ENCODE results near the gene AFG1L. TPM values are rescaled to one million over a fixed set of nuclear protein-coding genes. Genes with fewer than 3 reads are reported as not detected.

AFG1L gene
- polyA plus RNA-seq, 1 of the 3 experiments (the other 2 are of a cell fraction), result 0.71 TPM

DNA sequence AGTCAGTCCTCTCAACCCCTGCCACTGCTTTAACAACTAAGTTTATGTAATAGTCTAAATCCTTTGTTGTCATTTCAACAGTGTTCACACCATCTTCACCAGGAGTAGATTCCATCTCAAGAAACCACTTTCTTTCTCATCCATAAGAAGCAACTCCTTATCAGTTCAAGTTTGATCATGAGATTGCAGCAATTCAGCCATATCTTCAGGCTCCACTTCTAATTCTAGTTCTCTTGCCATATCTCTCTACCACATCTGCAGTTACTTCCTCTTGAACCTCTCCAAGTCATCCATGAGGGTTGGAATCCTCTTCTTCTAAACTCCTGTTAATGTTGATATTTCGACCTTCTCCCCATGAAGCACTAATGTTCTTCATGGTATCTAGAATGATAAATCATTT is 208.0 kb downstream of the AFG1L start:
- 65% methylated on average over 1 of the region's 1 CpG for WGBS (ENCODE audit: low lambda C conversion rate)
- H3K27ac ChIP-seq (ENCODE audit: low read depth in 2 of 2, low read length in 1 of 2), result no peak overlapping the region
- H3K9me2 ChIP-seq, result no peaks in the 10 kb centered on the region
- H3K27me3 ChIP-seq (ENCODE audit: insufficient read depth), result no peaks in the 10 kb centered on the region
- H2AFZ ChIP-seq (ENCODE audit: low read depth), result no peak overlapping the region
- no peaks in the 10 kb centered on the region for H3K9me3 ChIP-seq
- H3K9ac ChIP-seq, result no peak overlapping the region
- POLR2A ChIA-PET, result no interaction called here
- H4K20me1 ChIP-seq (ENCODE audit: insufficient read depth), result no peaks in the 10 kb centered on the region
- H3F3A ChIP-seq (replicated peaks; ENCODE audit: insufficient read depth), result no peaks in the 10 kb centered on the region
- CTCF ChIA-PET, result interaction anchor here (1.2 to 1.7 kb wide), 2 partner anchors 11 to 16 kb away, joined by 5 to 7 read pairs; no protein-coding TSS in a partner anchor
- no peaks in the 10 kb centered on the region for H3K79me2 ChIP-seq (ENCODE audit: insufficient read depth)
- TF ChIP-seq TCF12 (IDR thresholded peaks at IDR 0.05) (no peak), FOXJ3 (CRISPR knock-in tag; IDR thresholded peaks at IDR 0.05) (no peak)
- TF ChIP-seq, protein P1, sequence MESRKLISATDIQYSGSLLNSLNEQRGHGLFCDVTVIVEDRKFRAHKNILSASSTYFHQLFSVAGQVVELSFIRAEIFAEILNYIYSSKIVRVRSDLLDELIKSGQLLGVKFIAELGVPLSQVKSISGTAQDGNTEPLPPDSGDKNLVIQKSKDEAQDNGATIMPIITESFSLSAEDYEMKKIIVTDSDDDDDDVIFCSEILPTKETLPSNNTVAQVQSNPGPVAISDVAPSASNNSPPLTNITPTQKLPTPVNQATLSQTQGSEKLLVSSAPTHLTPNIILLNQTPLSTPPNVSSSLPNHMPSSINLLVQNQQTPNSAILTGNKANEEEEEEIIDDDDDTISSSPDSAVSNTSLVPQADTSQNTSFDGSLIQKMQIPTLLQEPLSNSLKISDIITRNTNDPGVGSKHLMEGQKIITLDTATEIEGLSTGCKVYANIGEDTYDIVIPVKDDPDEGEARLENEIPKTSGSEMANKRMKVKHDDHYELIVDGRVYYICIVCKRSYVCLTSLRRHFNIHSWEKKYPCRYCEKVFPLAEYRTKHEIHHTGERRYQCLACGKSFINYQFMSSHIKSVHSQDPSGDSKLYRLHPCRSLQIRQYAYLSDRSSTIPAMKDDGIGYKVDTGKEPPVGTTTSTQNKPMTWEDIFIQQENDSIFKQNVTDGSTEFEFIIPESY (IDR thresholded peaks at IDR 0.05; ENCODE audit: borderline replicate concordance, low read depth), result no peak
- no peaks in the 10 kb centered on the region for H3K36me3 ChIP-seq (replicated peaks in 1 of 2; ENCODE audit: control insufficient read depth in 1 of 2, insufficient read depth in 2 of 2, low read length in 1 of 2)
- DNase-seq, result no peak
- H3K4me1 ChIP-seq (ENCODE audit: control insufficient read depth in 1 of 2, insufficient read depth in 2 of 2, low read depth in 1 of 2, low read length in 1 of 2), result no peaks in the 10 kb centered on the region
- H3K4me2 ChIP-seq, result no peak overlapping the region
- H3K4me3 ChIP-seq (ENCODE audit: low read depth in 2 of 2, low read length in 1 of 2), result no peak overlapping the region

DNA sequence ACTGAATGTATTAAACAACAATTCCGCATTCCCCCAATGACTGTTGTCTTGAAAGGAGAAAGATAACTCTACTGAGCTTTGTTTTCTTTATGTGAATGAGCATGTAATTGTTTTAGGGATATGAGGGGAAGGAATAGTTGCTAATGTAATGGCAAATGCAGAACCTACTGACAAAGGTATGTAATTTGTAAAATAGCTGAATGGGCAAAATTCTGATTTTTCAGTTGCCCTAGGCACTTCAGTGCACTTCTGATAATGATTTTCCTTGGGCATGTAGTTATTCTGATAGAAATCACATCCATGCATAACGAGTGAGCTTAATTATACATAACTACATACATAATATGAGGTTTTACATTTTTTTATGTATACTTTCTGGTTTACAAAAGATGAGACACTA is 212.5 kb downstream of the AFG1L start:
- H3K27me3 ChIP-seq (ENCODE audit: insufficient read depth), result no peaks in the 10 kb centered on the region
- TF ChIP-seq, protein P2, sequence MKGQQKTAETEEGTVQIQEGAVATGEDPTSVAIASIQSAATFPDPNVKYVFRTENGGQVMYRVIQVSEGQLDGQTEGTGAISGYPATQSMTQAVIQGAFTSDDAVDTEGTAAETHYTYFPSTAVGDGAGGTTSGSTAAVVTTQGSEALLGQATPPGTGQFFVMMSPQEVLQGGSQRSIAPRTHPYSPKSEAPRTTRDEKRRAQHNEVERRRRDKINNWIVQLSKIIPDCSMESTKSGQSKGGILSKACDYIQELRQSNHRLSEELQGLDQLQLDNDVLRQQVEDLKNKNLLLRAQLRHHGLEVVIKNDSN (IDR thresholded peaks at IDR 0.05; ENCODE audit: borderline replicate concordance, low read depth), result no peak
- TF ChIP-seq, protein P3, sequence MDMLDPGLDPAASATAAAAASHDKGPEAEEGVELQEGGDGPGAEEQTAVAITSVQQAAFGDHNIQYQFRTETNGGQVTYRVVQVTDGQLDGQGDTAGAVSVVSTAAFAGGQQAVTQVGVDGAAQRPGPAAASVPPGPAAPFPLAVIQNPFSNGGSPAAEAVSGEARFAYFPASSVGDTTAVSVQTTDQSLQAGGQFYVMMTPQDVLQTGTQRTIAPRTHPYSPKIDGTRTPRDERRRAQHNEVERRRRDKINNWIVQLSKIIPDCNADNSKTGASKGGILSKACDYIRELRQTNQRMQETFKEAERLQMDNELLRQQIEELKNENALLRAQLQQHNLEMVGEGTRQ (IDR thresholded peaks at IDR 0.05; ENCODE audit: borderline replicate concordance, low read depth, low read length), result no peak
- no peak for TF ChIP-seq SIN3A (IDR thresholded peaks at IDR 0.05; ENCODE audit: borderline replicate concordance, low read depth, low read length)
- TF ChIP-seq, protein P4, sequence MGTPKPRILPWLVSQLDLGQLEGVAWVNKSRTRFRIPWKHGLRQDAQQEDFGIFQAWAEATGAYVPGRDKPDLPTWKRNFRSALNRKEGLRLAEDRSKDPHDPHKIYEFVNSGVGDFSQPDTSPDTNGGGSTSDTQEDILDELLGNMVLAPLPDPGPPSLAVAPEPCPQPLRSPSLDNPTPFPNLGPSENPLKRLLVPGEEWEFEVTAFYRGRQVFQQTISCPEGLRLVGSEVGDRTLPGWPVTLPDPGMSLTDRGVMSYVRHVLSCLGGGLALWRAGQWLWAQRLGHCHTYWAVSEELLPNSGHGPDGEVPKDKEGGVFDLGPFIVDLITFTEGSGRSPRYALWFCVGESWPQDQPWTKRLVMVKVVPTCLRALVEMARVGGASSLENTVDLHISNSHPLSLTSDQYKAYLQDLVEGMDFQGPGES (IDR thresholded peaks at IDR 0.05; ENCODE audit: low read depth, low read length), result no peak
- TF ChIP-seq, protein P5, sequence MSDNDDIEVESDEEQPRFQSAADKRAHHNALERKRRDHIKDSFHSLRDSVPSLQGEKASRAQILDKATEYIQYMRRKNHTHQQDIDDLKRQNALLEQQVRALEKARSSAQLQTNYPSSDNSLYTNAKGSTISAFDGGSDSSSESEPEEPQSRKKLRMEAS (IDR thresholded peaks at IDR 0.05; ENCODE audit: low read depth), result no peak
- TF ChIP-seq YY1 (IDR thresholded peaks at IDR 0.05; ENCODE audit: low read depth), result no peak
- TF ChIP-seq TEAD4 (IDR thresholded peaks at IDR 0.05; ENCODE audit: borderline replicate concordance, insufficient read depth), result no peak
- no peak for TF ChIP-seq MEF2A (IDR thresholded peaks at IDR 0.05; ENCODE audit: borderline replicate concordance, low read depth)
- no peak overlapping the region for H3K4me3 ChIP-seq (ENCODE audit: low read depth in 2 of 2, low read length in 1 of 2)
- no peak overlapping the region for H3K4me2 ChIP-seq
- no peaks in the 10 kb centered on the region for H3F3A ChIP-seq (replicated peaks; ENCODE audit: insufficient read depth)
- no peak overlapping the region for H3K9ac ChIP-seq
- no peaks in the 10 kb centered on the region for H3K79me2 ChIP-seq (ENCODE audit: insufficient read depth)
- H3K9me3 ChIP-seq, result no peaks in the 10 kb centered on the region
- no peaks in the 10 kb centered on the region for H3K36me3 ChIP-seq (replicated peaks in 1 of 2; ENCODE audit: control insufficient read depth in 1 of 2, insufficient read depth in 2 of 2, low read length in 1 of 2)
- 61% methylated on average over 2 of the region's 2 CpGs for WGBS (ENCODE audit: low lambda C conversion rate)
- CTCF ChIA-PET, result interaction anchor here (0.6 to 1.6 kb wide), 2 partner anchors 15 to 449 kb away, joined by 3 to 8 read pairs; no protein-coding TSS in a partner anchor
- no peak for DNase-seq
- H2AFZ ChIP-seq (ENCODE audit: low read depth), result no peak overlapping the region
- POLR2A ChIA-PET, result no interaction called here
- no peaks in the 10 kb centered on the region for H3K9me2 ChIP-seq
- no peaks in the 10 kb centered on the region for H4K20me1 ChIP-seq (ENCODE audit: insufficient read depth)
- no peak overlapping the region for H3K27ac ChIP-seq (ENCODE audit: low read depth in 2 of 2, low read length in 1 of 2)
- H3K4me1 ChIP-seq (ENCODE audit: control insufficient read depth in 1 of 2, insufficient read depth in 2 of 2, low read depth in 1 of 2, low read length in 1 of 2), result no peaks in the 10 kb centered on the region

Measured in SK-N-SH (cell line).